Pons (tissue), 1 donor: ENCODE results near the gene ZNF652.
"Not testable (repeated sequence)": the region's sequence is repeated elsewhere in the genome, so short reads cannot be mapped to it uniquely, and the experiment has no call there.

Source experiments
- DNase-seq: peaks from one replicate; pipeline ENCODE4 v3.0.0-alpha.2; 2016; ENCODE audit warnings: low spot score

The ZNF652 gene

DNA sequence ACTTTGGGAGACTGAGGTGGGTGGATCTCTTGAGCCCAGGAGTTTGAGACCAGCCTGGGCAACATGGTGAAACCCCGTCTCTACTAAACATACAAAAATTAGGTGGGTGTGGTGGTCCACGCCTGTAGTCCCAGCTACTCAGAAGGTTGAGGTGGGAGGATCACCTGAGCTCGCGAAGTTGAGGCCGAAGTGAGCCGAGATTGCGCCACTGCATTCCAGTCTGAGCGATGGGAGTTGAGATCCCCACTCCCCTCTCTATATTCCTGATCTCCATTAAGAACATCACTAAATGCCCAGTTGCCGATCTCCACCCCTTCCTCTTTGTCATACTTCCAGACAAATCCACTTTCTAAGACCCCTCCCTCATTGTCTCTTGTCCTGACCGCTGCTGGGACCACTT lies 24.3 kb upstream of the ZNF652 start:
- no peak for DNase-seq

DNA sequence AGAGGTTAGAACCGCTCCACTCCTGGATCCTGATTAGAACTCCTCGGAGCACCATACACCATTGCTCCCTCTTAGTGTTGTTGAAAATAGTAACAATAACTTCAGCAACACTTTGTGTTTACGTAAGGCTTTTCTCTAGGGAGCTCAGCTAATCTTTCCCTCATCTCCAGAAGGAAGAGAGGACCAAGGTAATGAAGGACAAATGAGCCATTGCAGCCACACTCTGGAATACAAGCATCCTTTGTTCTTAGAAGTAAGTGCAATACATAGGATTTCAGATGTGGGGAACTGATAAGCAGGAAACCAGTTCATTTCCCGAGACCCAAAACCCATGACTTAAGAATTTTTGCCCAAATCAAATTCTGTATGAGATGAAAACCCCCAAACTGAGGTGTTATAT lies 22.9 kb upstream of the ZNF652 start:
- no peak for DNase-seq

DNA sequence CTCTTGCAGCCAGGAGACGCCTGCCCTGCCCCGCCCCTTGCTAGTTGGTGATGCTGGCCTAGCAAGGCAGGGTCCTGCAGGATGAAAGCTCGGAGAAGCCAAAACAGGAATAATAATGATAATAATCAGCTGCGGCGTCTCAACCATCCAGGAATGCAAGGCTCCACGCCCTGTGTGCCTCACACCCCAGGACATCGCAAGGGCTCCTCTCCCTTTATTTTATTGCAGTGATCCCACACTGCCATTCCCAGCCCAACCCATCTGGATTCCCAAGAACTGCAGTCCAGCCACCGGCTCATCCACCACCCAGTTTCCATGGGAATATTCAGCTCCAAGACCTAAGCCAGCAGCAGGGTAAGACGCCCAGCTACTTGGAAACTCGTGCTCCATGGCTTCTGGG lies 21.0 kb upstream of the ZNF652 start:
- no peak for DNase-seq

DNA sequence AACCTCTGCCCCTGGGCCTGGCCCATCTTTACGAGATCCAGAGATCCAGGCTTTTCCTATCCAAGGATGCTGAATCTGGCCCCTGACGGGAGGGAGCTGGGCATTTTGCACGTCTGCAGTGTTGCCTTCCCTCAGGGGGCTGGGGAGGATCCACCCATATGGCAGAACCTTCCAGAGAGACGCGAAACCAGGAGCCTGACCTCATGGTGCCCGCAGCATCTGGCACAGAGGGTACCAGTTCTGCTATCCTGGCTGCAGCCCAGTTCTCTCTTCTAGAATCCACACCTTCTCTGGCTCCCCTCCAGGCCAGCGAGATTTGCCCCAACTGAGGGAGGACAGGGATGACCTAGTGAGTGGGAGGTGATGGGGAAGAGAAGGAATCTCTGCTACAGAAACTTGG lies 20.5 kb upstream of the ZNF652 start:
- no peak for DNase-seq

DNA sequence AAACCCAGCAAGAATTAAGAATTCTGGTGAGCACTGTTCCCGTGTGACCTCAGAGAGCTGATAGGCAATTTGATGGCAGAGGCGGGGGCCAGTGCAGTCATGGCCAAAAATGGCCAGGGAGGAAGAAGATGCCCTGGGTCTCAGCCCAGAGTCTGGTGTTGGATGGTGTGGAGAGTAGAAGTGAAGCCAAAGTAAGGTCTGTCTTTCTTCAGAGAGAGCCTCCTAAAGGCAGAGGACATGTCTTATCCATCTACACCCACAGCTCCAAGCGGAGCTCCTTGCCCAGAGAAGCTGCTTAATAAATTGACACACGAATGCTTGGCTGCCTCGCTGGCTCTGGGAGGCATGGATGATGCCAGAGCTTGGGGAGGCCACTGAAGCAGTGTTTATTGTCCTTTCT lies 19.7 kb upstream of the ZNF652 start:
- DNase-seq: no peak

DNA sequence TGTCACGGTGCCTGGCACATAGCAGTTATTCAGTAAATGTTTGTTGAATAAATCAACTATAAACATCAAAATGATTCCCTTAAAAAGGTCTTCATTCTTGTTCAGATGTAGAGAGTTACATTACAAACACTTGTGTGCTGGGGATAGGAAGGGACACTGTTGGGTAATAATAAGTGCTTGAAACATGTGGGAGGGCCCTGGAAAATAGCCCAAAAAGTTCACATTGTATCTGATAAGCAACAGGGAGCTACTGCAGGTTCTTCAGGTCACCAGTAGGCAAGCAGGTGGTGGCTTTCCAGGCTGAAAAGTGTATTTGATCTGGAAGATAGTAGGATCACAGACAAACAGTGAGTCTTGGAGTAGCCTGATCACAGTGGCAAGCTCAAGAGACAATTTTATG lies 19.0 kb upstream of the ZNF652 start:
- no peak for DNase-seq

DNA sequence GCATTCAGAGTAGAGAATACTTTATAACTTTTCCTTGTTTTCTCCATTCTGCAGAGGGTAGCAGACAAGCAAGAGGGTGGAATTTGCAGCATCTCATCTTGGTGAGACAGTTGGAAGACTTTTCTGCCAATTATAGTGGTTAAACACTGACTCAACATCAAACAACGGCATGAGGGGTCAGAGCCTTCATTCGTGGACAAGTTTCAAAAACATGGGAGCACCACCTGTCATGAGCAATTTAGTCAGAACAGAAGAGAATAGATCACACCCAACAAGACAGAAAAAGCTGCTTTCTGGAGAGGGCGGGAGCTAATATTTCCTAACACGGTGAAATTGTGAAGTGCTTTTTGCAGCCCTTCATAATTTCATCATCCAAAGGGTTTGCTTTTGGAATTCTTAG lies 17.9 kb upstream of the ZNF652 start:
- DNase-seq: no peak

DNA sequence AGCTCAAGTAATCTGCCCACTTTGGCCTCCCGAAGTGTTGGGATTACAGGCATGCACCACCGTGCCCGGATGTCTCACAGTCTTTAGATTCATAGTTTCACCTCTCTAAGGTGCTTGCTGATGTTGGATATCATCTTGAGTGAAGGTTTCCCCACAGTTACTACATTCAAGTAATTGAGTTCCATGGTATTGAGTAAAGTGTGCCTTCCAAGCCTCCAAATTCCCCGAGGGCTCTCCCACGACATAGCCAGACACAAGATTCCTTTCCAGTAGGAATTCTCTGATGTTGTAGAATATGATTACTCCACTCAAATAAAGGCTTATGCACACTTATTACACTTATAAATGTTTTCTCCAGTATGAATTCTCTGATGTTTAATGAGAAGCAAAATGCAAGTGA lies 16.3 kb upstream of the ZNF652 start:
- DNase-seq: no peak

DNA sequence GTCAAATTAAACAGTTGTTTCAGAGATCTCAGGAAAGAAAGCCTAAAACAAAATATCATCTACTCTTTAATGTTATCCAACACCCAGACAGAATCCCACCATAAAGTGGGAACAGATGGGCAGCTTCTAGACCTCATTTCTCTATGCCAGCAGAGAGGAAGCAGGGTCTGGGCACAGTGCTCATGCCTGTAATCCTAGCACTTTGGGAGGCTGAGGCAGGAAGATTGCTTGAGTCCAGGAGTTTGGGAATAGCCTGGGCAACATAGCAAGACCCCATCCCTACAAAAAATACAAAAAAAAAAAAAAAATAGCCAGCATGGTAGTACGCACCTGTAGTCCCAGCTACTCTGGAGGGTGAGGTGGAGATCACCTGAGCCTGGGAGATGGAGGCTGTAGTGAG lies 13.5 kb upstream of the ZNF652 start:
- DNase-seq: no peak

DNA sequence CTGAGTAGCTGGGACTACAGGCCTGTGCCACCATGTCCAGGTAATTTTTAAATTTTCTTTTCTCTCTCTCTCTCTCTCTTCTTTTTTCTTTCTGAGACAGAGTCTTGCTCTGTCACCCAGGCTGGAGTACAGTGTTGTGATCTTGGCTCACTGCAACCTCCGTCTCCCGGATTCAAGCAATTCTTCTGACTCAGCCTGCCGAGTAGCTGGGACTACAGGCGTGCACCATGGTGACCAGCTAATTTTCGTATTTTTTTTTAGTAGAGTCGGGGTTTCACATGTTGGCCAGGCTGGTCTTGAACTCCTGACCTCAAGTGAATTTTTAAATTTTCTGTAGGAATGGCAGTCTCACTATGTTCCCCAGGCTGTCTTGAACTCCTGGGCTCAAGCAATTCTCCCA lies 11.1 kb upstream of the ZNF652 start:
- DNase-seq: no peak

DNA sequence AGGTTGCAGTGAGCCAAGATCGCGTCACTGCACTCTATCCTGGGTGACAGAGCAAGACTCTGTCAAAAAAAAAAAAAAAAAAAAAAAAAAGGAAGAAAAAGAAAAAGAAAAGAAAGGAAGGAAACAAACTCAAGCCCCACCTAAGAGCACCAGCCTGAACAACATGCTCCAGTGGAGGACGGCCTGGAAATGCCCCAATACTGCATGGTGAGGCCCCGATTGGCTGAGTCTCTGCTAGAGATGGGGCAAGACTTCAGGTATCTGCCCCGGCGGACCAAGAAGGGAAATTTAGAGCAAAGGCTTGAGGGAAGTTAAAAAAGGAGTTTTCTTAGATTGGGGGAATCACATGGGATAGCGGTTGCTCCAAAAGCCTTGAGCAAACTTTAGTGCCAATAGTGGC lies 10.4 kb upstream of the ZNF652 start:
- no peak for DNase-seq

DNA sequence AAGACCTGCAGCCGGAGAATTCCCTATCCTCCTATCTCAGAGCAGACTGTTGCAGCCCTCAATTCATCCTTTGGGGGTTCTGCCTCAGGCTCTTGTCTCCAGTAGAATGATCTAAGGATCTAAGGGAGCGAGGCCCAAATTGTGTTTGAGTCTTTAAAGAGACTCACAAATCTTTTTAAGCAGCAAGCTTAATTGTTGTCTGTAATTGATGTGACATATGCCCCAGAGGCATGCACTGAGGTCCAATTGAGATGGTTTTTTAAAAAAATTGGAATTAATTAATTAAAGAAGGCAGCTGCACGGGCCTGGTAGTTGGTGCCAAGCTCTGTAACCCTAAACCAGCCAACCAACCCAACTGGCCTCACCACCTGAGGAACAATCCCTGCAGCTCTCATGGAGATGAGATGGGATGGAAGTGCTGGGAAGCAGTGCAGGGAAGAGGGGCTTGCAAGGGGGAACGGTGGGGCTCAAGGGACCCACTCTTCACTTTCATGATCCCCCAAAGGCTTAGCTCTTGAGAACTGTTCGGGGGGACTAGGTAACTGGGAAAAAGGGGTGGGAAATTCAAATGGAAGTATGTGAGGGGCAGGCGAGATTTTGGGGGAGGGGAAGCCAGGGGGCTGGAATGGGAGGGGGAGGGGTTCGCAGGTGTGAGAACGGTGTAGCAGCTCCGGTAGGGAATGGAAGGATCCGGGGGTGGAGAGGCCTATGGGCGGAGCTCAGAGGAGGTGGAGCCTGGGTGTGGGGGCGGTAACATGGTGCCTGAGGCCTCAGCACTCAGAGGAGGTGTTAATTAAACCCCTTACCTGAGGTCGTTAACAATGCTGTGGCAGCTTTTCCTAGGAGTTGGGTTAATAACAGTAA lies 9.2 kb upstream of the ZNF652 start:
- DNase-seq: no peak

DNA sequence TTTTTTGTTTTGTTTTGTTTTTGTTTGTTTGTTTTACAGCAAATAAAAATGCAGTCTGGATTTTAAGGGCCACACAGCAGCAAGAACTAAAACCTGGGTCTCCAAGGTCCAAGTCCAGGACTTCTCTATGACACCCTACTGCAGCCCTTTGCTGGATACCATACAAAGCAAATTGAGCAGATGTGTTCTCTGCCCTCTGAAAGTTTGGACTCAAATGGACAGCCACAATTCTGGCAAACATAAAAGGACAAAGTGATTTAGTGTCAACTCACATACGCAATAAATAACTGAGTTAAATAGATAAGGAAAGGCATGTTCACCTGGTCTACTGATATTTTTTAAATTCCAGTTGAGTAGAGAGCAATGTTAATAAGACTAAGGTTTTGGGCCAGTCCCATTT lies 7.7 kb upstream of the ZNF652 start:
- no peak for DNase-seq

DNA sequence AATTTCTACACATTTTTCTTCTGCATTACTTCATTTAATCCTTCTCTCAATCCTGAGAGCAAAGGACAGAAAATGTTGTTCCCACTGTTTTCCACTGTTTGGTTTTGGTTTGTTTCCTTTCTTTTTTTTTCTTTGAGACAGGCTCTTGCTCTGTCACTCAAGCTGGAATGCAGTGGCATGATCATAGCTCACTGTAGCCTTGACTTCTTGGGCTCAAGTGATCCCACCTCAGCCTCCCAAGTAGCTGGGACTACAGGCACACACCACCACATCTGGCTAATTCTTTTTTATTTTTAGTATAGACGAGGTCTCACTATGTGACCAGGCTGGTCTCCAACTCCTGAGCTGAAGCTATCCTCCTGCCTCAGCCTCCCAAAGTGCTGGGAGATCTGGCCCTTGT lies 7.0 kb upstream of the ZNF652 start:
- no peak for DNase-seq

DNA sequence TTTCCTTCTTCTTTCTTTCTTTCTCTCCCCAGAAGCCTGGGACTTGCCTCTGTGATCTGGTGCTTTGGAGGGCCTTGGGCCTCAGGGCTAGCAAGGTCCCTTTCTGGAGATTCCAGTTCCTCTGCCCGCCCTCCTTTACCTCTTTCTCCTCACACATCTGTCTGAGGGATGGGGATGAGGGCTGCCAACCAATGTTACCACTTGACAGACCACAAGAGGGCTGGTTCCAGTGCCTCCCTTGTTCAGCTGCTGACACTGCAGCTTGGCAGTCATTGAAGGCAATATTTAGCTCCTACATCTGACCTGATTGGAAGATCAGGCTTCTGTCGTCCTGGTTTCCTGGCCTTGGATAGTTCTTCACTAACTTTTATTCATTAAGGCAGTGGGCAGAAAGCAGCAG lies 3.6 kb upstream of the ZNF652 start:
- peak; percentile 90 for DNase-seq

DNA sequence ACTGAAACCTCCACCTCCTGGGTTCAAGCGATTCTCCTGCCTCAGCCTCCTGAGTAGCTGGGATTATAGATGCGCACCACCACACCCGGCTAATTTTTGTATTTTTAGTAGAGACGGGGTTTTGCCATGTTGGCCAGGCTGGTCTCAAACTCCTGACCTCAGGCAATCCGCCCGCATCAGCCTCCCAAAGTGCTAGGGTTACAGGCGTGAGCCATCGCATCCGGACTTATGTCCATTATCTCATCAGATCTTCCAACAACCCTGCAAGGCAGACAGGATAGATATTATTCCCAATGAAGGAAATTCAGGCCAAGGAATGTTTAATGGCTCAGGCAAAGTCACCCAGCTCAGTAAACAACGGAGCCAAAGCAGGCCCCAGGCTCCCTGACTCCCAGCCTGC lies 3.1 kb upstream of the ZNF652 start:
- not testable (repeated sequence) for DNase-seq

DNA sequence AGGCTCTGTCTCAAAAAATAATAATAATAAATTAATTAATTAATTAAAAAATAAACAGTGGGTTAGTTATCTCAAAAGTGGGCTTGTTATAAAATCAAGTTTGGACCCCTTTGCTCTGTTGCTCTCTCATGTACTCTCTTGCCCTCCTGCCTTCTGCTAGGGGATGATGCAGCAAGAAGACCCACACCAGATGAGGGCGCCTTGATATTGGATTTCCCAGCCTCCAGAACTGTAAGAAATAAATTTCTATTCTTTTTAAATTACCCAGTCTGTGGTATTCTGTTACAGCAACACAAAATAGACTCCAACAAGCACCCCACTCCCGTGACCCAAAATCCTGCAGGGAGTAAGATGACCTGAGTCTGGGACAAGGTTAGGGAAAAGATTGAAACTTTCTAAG lies 2.1 kb upstream of the ZNF652 start:
- no peak for DNase-seq

DNA sequence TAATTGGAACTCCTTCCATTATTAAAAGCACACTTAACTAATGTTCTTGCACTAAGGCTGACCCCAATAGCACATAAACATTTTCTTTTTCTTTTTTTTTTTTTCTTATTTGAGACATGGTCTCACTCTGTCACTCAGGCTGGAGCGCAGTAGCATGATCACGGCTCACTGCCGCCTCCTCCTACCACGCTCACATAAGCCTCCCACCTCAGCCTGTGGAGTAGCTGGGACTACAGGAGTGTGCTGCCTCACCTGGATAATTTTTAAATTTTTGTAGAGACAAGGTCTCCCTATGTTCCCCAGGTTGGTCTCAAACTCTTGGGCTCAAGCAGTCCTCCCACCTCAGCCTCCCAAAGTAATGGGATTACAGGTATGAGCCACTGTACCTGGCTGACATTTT lies 1.2 kb upstream of the ZNF652 start:
- DNase-seq: no peak

DNA sequence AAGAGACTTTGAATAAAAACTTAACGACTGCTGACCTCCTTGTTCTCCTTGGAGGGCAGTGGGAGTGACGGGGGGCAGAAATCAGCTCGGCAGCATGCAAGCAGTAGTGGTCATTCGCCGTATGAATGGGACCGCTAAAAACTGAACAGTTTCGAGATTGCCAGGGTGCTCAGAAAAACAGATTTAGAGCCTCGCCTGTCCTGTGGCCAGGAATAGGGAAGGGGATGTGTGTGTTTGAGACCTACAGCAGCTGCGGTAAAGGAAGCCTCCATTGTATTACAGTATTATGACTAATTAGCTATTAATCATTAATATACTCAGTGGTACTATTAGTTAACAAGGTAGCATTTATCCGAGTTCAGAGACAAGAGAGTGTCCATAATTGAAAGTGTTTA lies 670 bp upstream of the ZNF652 start:
- peak; percentile 28 for DNase-seq

DNA sequence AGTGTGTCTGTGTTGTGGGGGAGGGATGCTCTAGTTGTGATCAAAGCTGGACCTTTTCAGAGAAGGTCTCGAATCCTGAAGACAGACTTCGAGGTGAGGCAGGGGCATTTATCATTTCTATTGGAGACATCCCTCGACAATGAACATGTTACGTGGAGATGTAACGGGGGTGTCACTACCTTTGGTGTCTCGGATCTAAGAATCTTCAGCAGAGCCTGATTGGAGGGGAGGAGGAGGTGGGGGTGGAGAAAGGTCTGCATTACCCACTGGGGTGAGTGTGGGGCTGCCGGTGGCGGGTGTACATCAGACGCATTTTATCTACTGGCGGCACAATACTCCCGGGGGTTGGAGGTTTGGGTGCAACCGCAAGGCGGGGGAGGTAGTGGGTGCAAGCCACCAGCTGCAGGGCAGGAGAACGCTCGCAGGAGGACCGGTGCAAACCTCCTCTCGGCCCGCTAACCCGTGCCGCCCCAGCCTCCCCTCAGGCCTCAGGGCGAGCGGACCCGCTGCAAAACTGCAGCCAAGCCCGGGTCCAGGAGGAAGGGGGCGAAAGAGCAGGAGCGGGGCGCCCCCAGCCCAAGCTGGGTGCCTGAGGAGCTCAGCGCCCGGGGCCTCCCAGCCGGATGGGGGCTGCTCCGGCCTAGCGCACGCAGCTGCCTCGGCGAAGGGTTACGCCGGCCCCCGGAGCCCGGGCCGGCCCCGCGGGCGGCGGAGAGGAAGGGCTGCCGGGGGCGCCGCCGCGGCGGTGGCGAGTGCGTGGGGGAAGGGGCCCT lies 735 bp downstream of the ZNF652 start:
- DNase-seq: peak; percentile 76

DNA sequence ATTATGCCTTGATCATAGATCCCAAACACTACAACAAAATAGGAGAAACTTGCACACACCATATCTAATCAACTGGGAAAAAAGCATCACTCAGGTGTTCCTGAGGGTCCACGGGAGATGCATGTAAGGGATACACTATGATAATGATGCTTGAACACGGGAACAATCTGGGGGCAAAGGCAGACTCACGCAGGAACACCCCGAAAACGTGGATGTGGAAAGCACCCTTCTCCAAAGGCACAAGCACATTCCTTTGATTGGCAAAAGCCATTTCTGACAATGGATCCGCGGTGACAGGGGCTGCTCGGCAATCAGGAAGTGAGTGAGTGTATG lies 1.3 kb downstream of the ZNF652 start:
- DNase-seq: no peak

DNA sequence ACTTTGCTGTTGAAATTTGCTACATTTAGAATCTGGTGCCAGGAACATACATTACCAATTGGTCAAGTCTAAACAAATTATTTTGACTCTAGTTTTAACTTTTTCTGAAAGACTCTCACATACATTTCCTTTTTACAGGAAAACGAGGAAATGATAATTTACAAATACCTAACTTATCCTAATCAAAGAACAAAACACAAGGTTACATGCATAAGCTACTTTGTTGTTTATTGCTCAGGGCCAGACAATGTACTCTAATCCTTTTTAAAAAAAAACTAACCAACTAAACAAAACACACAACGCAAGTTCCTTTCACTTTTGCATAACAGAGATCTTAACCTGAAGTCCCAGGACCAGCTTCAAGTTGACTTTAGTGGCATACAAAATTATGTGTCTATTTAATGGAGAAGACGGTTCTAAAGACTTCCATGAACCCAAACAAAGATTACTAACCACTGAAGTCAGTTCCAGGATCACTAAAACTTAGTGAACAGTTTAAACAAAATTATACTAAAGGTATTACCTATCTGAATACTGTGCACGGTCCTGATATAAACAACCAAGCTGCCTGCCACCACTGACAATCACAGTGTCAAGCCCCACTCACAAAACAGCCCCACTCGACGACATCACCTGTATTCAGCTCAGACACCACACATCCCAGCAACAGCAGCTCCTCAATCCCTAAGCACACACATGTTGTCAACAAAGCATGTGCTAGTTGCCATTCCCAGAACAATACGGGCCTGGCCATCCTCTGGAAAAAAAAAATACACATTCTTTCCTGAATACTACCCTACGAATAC lies 1.9 kb downstream of the ZNF652 start:
- DNase-seq: peak; percentile 54
